Suprapubic skin (tissue), 3 donors: Measurements from ENCODE around the gene DGKB.

Experiments used
- CTCF ChIP-seq, 2 donors: fragments of 200-600 bp in 1 of 2; fragments of 450-650 bp in 1 of 2; sonication (generic) in 1 of 2; IDR thresholded peaks; one replicate each; pipeline ENCODE4 v1.5.1; 2016 to 2019; ENCODE audit warnings: antibody characterized with exemption in 2 of 2, mild to moderate bottlenecking in 1 of 2, moderate library complexity in 1 of 2
- POLR2A ChIP-seq, 2 donors: fragments of 450-650 bp; IDR thresholded peaks; one replicate each; pipeline ENCODE4 v1.6.1; 2017; ENCODE audit warnings: antibody characterized with exemption in 2 of 2, mild to moderate bottlenecking in 2 of 2, moderate library complexity in 2 of 2

- no peak for TF ChIP-seq CTCF (IDR thresholded peaks at IDR 0.05)
- TF ChIP-seq POLR2A (IDR thresholded peaks at IDR 0.05): no peak
These were observed 29.1 kb upstream of the DGKB start for GRCh38 chr7:14931511-14932215.
